Eye (tissue), 1 donor: ENCODE results near the gene NRN1L.

Experiments
- DNase-seq: peaks from one replicate; pipeline ENCODE4 v3.0.0-alpha.2; 2015

Gene NRN1L

GRCh38 chr16:67922221-67922620 is 37.5 kb downstream of the NRN1L start:
- no peak for DNase-seq

- DNase-seq, result no peak
These were observed 38.1 kb downstream of the NRN1L start for GRCh38 chr16:67922740-67923139.

- DNase-seq, result no peak
These were observed 38.9 kb downstream of the NRN1L start for GRCh38 chr16:67923414-67924116.

- DNase-seq, result no peak
These were observed 39.6 kb downstream of the NRN1L start for GRCh38 chr16:67924140-67924906.

GRCh38 chr16:67926181-67926750 is 41.6 kb downstream of the NRN1L start:
- DNase-seq, result no peak

- no peak for DNase-seq
These were observed 42.7 kb downstream of the NRN1L start for GRCh38 chr16:67927131-67927941.

- DNase-seq, result no peak
These were observed 43.5 kb downstream of the NRN1L start for GRCh38 chr16:67928147-67928546.

GRCh38 chr16:67928561-67929364 is 44.1 kb downstream of the NRN1L start:
- DNase-seq, result peak; percentile 84

- no peak for DNase-seq
These were observed 45.5 kb downstream of the NRN1L start for GRCh38 chr16:67930191-67930590.

- no peak for DNase-seq
These were observed 46.1 kb downstream of the NRN1L start for GRCh38 chr16:67930678-67931211.

GRCh38 chr16:67931712-67932461 is 47.2 kb downstream of the NRN1L start, which contains the start of gene CTRL:
Gene CTRL, minus strand, starts transcription at chr16:67931862. Its CDS starts 10 bp downstream, at chr16:67931852.
- no peak for DNase-seq

GRCh38 chr16:67932462-67932840 is 47.8 kb downstream of the NRN1L start:
- no peak for DNase-seq

GRCh38 chr16:67933805-67934204 is 49.1 kb downstream of the NRN1L start:
- no peak for DNase-seq

GRCh38 chr16:67934306-67935100 is 49.8 kb downstream of the NRN1L start:
- no peak for DNase-seq

- no peak for DNase-seq
These were observed 50.4 kb downstream of the NRN1L start for GRCh38 chr16:67935101-67935401.

- peak; percentile 96 for DNase-seq
These were observed 50.9 kb downstream of the NRN1L start for GRCh38 chr16:67935402-67936123.
